IMR-90 (cell line): Measurements from ENCODE around the gene ATP5PD. TPM values are rescaled to one million over a fixed set of nuclear protein-coding genes. Genes with fewer than 3 reads are reported as not detected.

Source experiments
- CEBPB ChIP-seq: IDR thresholded peaks from 2 replicates; pipeline ENCODE4 v1.6.1; 2012; ENCODE audit warnings: low read depth, low read length, improper control_type of control experiment
- FOS ChIP-seq: fragments of 150-350 bp; IDR thresholded peaks from 2 replicates; pipeline ENCODE4 v1.6.1; 2016; ENCODE audit warnings: low read depth, low read length
- MAFK ChIP-seq: IDR thresholded peaks from 2 replicates; pipeline ENCODE4 v1.6.1; 2012; ENCODE audit warnings: low read depth, low read length, improper control_type of control experiment
- MAZ ChIP-seq: IDR thresholded peaks from 2 replicates; pipeline ENCODE4 v1.6.1; 2012; ENCODE audit warnings: low read depth, mild to moderate bottlenecking, low read length, improper control_type of control experiment, moderate library complexity, borderline replicate concordance
- NFE2L2 ChIP-seq: fragments of 150-350 bp; IDR thresholded peaks from 2 replicates; pipeline ENCODE4 v1.6.1; 2016; ENCODE audit warnings: low read depth, mild to moderate bottlenecking, low read length
- RAD21 ChIP-seq: IDR thresholded peaks from 2 replicates; pipeline ENCODE4 v1.6.1; 2012; ENCODE audit warnings: low read length, improper control_type of control experiment
- RFX5 ChIP-seq: IDR thresholded peaks from 2 replicates; pipeline ENCODE4 v1.8.0; 2012; ENCODE audit warnings: low read depth, mild to moderate bottlenecking, low read length, moderate library complexity
- SMC3 ChIP-seq: fragments of 150-350 bp; IDR thresholded peaks from 2 replicates; pipeline ENCODE4 v1.6.1; 2016; ENCODE audit warnings: low read depth, mild to moderate bottlenecking, antibody characterized with exemption, low read length, moderate library complexity
- polyA plus RNA-seq, 3 experiments: library from polyadenylated mRNA; depleted of rRNA; stranded (reverse); fragments of >200 nt; gene quantifications; 2 replicates each; pipeline ENCODE4 v1.2.3, GENCODE V29; 2012; ENCODE audit warnings: low replicate concordance in 1 of 3
- total RNA-seq: library from RNA; depleted of rRNA; stranded (reverse); fragments of >200 nt; gene quantifications from 2 replicates; pipeline ENCODE4 v1.2.3, GENCODE V29; 2012
- TF ChIP-seq, protein P1 (sequence below): fragments of 150-350 bp; IDR thresholded peaks from 2 replicates; pipeline ENCODE4 v1.6.1; 2016; ENCODE audit warnings: low read depth, mild to moderate bottlenecking, low read length, moderate library complexity, borderline replicate concordance

ATP5PD gene
- total and polyA plus RNA-seq, 2 of the 4 experiments (the other 2 are of a cell fraction): 373 to 425 TPM

DNA sequence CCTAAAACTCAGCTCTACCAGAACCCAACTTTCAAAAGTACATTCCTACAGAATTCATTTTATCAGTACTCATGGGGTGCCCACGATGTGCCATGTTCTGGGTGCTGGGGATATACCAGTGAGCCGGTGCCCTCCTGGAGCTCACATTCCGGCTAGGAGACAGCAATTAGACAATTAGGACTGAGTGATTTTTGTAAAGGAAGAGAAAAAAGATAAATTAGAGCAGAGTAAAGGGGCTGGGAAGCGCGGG, 34.7 kb downstream of the ATP5PD start (continued):
- TF ChIP-seq, protein P1, sequence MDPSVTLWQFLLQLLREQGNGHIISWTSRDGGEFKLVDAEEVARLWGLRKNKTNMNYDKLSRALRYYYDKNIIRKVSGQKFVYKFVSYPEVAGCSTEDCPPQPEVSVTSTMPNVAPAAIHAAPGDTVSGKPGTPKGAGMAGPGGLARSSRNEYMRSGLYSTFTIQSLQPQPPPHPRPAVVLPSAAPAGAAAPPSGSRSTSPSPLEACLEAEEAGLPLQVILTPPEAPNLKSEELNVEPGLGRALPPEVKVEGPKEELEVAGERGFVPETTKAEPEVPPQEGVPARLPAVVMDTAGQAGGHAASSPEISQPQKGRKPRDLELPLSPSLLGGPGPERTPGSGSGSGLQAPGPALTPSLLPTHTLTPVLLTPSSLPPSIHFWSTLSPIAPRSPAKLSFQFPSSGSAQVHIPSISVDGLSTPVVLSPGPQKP: no peak
- TF ChIP-seq MAZ: no peak
- TF ChIP-seq FOS: no peak
- TF ChIP-seq CEBPB: no peak
- TF ChIP-seq SMC3: no peak
- TF ChIP-seq NFE2L2: no peak
- TF ChIP-seq RFX5: no peak
- no peak for TF ChIP-seq MAFK
- no peak for TF ChIP-seq RAD21
